GM19238 (cell line): Measurements from ENCODE around the gene CLEC3A.
A peak's percentile ranks its signal among the peaks of the same experiment; 100 is the strongest.
"Not testable (repeated sequence)": the region's sequence is repeated elsewhere in the genome, so short reads cannot be mapped to it uniquely, and the experiment has no call there.

Source experiments
- DNase-seq: peaks from one replicate; pipeline ENCODE4 v3.0.0; 2011; ENCODE audit warnings: low spot score; ENCODE audit not compliant: insufficient read length

Gene CLEC3A

GRCh38 chr16:78028018-78028417, 5.7 kb downstream of the CLEC3A start:
- DNase-seq: no peak

GRCh38 chr16:78034530-78034929, 12.2 kb downstream of the CLEC3A start:
- no peak for DNase-seq

- DNase-seq: no peak
Observed at GRCh38 chr16:78035012-78035411, 12.7 kb downstream of the CLEC3A start.

GRCh38 chr16:78040396-78040795, 18.0 kb downstream of the CLEC3A start:
- no peak for DNase-seq

GRCh38 chr16:78045865-78046581, 23.7 kb downstream of the CLEC3A start:
- DNase-seq: peak; percentile 8

GRCh38 chr16:78048319-78048718, 26.0 kb downstream of the CLEC3A start:
- no peak for DNase-seq

GRCh38 chr16:78050734-78051400, 28.5 kb downstream of the CLEC3A start:
- DNase-seq: no peak

- DNase-seq: no peak
Observed at GRCh38 chr16:78057803-78058564, 35.6 kb downstream of the CLEC3A start.

- not testable (repeated sequence) for DNase-seq
Observed at GRCh38 chr16:78059806-78060205, 37.5 kb downstream of the CLEC3A start.

GRCh38 chr16:78060295-78060694, 37.9 kb downstream of the CLEC3A start:
- no peak for DNase-seq

- no peak for DNase-seq
Observed at GRCh38 chr16:78060809-78061208, 38.5 kb downstream of the CLEC3A start.

- DNase-seq: no peak
Observed at GRCh38 chr16:78065319-78065718, 43.0 kb downstream of the CLEC3A start.

GRCh38 chr16:78069913-78070312, 47.6 kb downstream of the CLEC3A start:
- DNase-seq: no peak

- DNase-seq: no peak
Observed at GRCh38 chr16:78072275-78072674, 49.9 kb downstream of the CLEC3A start.

GRCh38 chr16:78075800-78076199, 53.5 kb downstream of the CLEC3A start:
- no peak for DNase-seq

- no peak for DNase-seq
Observed at GRCh38 chr16:78081341-78081740, 59.0 kb downstream of the CLEC3A start.
